ENCODE measurements around the gene ABCG1.

DNA sequence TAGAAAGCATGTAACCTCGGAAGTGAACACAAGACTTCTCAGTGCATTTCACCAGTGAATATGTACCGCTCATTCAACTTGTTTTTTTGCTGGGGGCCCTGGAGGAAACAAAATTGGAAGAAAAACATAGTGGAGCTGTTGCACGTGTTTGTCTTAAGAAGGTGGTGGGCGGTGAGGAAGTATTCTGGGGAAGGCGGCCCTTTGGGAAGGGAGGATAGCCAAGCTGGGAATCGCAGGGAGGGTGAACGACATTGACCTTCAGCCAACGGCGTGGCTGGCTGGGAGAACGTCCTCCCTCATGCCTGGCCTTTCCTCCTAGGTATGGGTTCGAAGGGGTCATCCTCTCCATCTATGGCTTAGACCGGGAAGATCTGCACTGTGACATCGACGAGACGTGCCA lies 76.9 kb downstream of the ABCG1 start:
- no peak for TF ChIP-seq ZNF70 (CRISPR knock-in tag; IDR thresholded peaks at IDR 0.05)
- TF ChIP-seq ZFP30 (CRISPR knock-in tag; IDR thresholded peaks at IDR 0.05), result no peak
- no peak for TF ChIP-seq ISL1 (CRISPR knock-in tag; IDR thresholded peaks at IDR 0.05)
- TF ChIP-seq TOX (CRISPR knock-in tag; IDR thresholded peaks at IDR 0.05; ENCODE audit: borderline replicate concordance), result no peak
- no peak for TF ChIP-seq RARB (CRISPR knock-in tag; IDR thresholded peaks at IDR 0.05)
- no peak for TF ChIP-seq TCF4 (CRISPR knock-in tag; IDR thresholded peaks at IDR 0.05; ENCODE audit: borderline replicate concordance)
- TF ChIP-seq, protein P1, sequence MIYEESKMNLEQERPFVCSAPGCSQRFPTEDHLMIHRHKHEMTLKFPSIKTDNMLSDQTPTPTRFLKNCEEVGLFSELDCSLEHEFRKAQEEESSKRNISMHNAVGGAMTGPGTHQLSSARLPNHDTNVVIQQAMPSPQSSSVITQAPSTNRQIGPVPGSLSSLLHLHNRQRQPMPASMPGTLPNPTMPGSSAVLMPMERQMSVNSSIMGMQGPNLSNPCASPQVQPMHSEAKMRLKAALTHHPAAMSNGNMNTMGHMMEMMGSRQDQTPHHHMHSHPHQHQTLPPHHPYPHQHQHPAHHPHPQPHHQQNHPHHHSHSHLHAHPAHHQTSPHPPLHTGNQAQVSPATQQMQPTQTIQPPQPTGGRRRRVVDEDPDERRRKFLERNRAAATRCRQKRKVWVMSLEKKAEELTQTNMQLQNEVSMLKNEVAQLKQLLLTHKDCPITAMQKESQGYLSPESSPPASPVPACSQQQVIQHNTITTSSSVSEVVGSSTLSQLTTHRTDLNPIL (CRISPR knock-in tag; IDR thresholded peaks at IDR 0.05; ENCODE audit: low read depth), result no peak
- no peak for TF ChIP-seq GLIS3 (CRISPR knock-in tag; IDR thresholded peaks at IDR 0.05)
- TF ChIP-seq ZFP3 (CRISPR knock-in tag; IDR thresholded peaks at IDR 0.05), result no peak
- TF ChIP-seq ZNF565 (CRISPR knock-in tag; conservative IDR thresholded peaks at IDR 0.05; ENCODE audit: low read depth), result no peak

Measured in SK-N-SH treated with all-trans-retinoic acid at 6 μM for 48 hours (cell line).